Sigmoid colon (tissue), 4 donors: ENCODE measurements around the gene PRSS23.

ENCODE experiments used
- CTCF ChIP-seq, 4 experiments: fragments of 450-650 bp in 3 of 4; fragments of 200-600 bp in 1 of 4; IDR thresholded peaks; one replicate each; pipeline ENCODE4 v1.5.1; 2016 to 2019; ENCODE audit warnings: antibody characterized with exemption in 4 of 4, mild to moderate bottlenecking in 3 of 4, moderate library complexity in 2 of 4
- EP300 ChIP-seq, 4 donors: sonication (generic); formaldehyde crosslinking; IDR thresholded peaks; one replicate each; pipeline ENCODE4 v1.6.1; 2017; ENCODE audit warnings: antibody characterized with exemption in 4 of 4
- POLR2AphosphoS5 ChIP-seq, 4 donors: sonication (generic); formaldehyde crosslinking; IDR thresholded peaks; one replicate each; pipeline ENCODE4 v1.6.1; 2017; ENCODE audit warnings: antibody characterized with exemption in 4 of 4

GRCh38 chr11:86790867-86791849, 9.2 kb upstream of the PRSS23 start:
- TF ChIP-seq CTCF (IDR thresholded peaks at IDR 0.05) (no peak), POLR2AphosphoS5 (IDR thresholded peaks at IDR 0.05) (no peak), EP300 (IDR thresholded peaks at IDR 0.05) (no peak)
